Measurements from ENCODE around the gene JMJD4. TPM values are rescaled to one million over a fixed set of nuclear protein-coding genes. Genes with fewer than 3 reads are reported as not detected.
"Not testable (repeated sequence)": the region's sequence is repeated elsewhere in the genome, so short reads cannot be mapped to it uniquely, and the experiment has no call there.

The JMJD4 gene
- total RNA-seq, 1 donor from 2014 or later, result 6.6 TPM

DNA sequence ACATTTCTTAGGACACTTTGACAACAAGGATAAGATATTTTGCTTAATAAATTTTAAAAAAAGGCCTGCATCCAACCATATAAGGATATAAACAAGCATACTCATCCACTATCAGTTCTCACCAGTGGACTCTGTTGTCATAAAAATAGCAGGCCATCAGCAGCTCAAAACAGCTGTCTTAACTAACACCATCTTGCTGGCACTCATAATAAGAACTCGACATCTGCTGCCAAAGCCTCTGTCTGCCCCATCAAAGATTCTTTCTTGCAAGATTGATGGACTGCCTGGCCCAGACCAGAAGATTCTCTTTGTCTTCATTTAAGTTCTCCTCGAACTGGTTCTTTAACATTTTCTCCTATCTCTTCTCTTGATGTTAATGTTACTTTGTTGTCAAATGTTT is 10.1 kb downstream of the JMJD4 start:
- no peak for ATAC-seq (ENCODE audit: poor library complexity)
- intact Hi-C loops (cut with DNase I), result loop anchor here (10.0 kb wide), 1 partner anchor 180 kb away; no protein-coding TSS in a partner anchor
- no peak for DNase-seq

DNA sequence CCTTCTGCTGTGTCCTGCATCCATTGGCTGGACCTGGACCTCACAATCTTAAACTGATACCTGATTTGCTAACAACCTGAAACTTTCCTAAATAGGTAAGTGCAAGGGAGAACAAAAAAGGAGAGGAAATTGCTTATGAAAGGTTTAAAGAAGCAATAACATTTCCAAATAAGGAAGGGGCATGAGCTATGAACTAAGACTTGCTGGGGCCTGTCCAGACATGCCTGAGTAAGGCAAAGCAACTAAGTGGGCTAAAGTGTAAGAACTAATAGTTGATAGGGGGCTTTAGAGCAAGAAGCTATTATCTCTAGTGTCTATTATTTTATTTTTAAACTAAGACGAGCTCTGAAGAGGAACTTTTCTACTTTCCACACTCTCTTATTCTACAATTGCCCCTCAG is 11.6 kb downstream of the JMJD4 start:
- intact Hi-C loops (cut with DNase I), result loop anchor here (10.0 kb wide), 1 partner anchor 179 kb away; no protein-coding TSS in a partner anchor
- ATAC-seq (ENCODE audit: poor library complexity) (no peak), DNase-seq (no peak)

- intact Hi-C loops (cut with DNase I), result no loop called here
- ATAC-seq (ENCODE audit: poor library complexity), result no peak
- DNase-seq, result no peak
These were observed 16.2 kb downstream of the JMJD4 start for GRCh38 chr1:227718932-227719331.

DNA sequence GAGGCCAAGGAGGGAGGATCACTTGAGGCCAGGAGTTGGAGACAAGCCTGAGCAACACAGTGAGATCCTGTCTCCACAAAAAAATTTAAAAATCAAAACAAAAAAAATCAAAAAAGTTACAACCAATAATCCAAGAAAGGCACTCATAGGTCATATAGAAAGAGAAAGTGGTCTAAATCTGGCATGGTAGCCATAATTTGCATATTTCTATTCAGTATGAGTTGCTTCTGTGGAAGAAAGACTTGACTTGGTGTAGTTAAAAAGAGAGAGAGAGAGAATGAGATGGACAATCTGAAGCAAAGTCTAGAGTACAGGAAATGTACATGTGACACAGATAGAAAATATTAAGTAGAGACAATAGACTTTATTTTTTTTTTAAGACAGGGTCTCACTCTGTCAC is 22.5 kb downstream of the JMJD4 start:
- ATAC-seq (ENCODE audit: poor library complexity) (no peak), DNase-seq (no peak)
- intact Hi-C loops (cut with DNase I), result no loop called here

- ATAC-seq (ENCODE audit: poor library complexity); DNase-seq; intact Hi-C loops (cut with DNase I): not testable (repeated sequence)
These were observed 24.6 kb downstream of the JMJD4 start for GRCh38 chr1:227710474-227710873.

- DNase-seq, result no peak
- ATAC-seq (ENCODE audit: poor library complexity), result no peak
- intact Hi-C loops (cut with DNase I), result no loop called here
These were observed 25.7 kb downstream of the JMJD4 start for GRCh38 chr1:227709451-227709850.

GRCh38 chr1:227707846-227708245 is 27.3 kb downstream of the JMJD4 start:
- no peak for ATAC-seq (ENCODE audit: poor library complexity)
- intact Hi-C loops (cut with DNase I), result no loop called here
- no peak for DNase-seq

DNA sequence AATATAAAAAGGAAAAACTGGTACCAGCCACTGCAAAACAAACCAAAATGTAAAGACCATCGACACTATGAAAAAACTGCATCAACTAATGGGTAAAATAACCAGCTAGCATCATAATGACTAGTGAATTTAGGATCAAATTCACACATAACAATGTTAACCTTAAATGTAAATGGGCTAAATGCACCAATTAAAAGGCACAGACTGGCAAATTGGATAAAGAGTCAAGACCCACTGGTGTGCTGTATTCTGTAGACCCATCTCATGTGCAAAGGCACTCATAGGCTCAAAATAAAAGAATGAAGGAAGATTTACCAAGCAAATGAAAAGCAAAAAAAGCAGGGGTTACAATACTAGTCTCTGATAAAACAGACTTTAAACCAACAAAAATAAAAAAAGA is 33.5 kb downstream of the JMJD4 start:
- ATAC-seq (ENCODE audit: poor library complexity); intact Hi-C loops (cut with DNase I); DNase-seq: not testable (repeated sequence)

DNA sequence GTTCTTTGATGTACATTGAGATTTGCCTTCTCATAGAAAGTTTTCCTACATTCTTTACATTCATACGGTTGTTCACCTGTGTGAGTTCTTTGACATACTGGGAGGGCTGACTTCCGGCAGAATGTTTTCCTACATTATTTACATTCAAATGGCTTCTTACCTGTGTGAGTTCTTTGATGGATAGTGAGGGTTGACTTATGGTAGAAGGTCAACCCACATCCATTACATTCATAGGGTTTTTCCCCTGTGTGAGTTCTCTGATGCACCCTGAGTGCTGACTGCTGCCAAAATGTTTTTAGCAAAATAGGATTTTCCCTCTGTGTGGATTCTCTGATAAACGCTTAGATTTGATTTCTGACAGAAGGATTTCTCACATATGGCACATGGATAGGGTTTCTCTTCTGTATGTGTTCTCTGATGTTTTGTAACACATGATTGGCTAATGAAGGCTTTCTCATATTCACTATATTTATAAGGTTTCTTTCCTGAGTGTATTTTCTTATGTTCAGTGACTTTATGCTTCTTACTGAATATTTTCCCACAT is 37.7 kb downstream of the JMJD4 start:
- no peak for ATAC-seq (ENCODE audit: poor library complexity)
- DNase-seq, result no peak
- intact Hi-C loops (cut with DNase I), result no loop called here

DNA sequence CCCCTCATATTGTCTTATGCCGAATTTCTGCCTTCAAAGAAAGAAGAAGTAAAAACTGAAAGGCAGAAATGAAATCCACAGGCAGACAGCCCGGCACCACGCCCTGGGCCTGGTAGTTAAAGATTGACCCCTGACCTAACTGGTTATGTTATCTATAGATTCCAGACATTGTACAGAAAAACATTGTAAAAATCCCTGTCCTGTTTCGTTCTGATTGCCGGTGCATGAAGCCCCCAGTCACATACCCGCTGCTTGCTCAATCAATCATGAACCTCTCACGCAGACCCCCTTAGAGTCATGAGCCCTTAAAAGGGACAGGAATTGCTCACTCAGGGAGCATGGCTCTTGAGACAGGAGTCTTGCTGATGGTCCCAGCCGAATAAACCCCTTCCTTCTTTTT is 49.3 kb downstream of the JMJD4 start:
- intact Hi-C loops (cut with DNase I), result no loop called here
- no peak for DNase-seq
- no peak for ATAC-seq (ENCODE audit: poor library complexity)

Other genes starting within 250 kb of the JMJD4 start
- gene ZNF678, start 171.7 kb downstream of the JMJD4 start, total RNA-seq, result 2.4 TPM
- gene SNAP47, start 133 bp upstream of the JMJD4 start, total RNA-seq, result 23.6 TPM
- not detected for gene PRSS38, start 80.4 kb upstream of the JMJD4 start, total RNA-seq
- gene WNT9A, start 212.6 kb upstream of the JMJD4 start, total RNA-seq, result 0.59 TPM